Heart right ventricle (tissue), 16 donors: ENCODE data around the gene PFKL. TPM values are rescaled to one million over a fixed set of nuclear protein-coding genes. Genes with fewer than 3 reads are reported as not detected.

Experiments used
- ATAC-seq, 8 donors: fragments of 200-7000 bp; cut with Tn5 transposase; one replicate each; pipeline ENCODE4 v1.9.1; 2020; ENCODE audit warnings: mild to moderate bottlenecking in 8 of 8, moderate library complexity in 8 of 8, moderate number of reproducible peaks in 1 of 8
- DNase-seq, 2 donors: peaks; one replicate each; pipeline ENCODE4 v3.0.0-alpha.2; 2020
- H3K27ac ChIP-seq, 10 donors: fragments of 200-600 bp; sonication (generic) in 2 of 10; one replicate each; pipeline versions ENCODE4 v1.5.0 to v1.8.0; 2020 to 2022; ENCODE audit warnings: mild to moderate bottlenecking in 3 of 10
- H3K27me3 ChIP-seq, 7 donors: fragments of 200-600 bp; one replicate each; pipeline ENCODE4 v1.8.0; 2021 to 2022; ENCODE audit warnings: mild to moderate bottlenecking in 2 of 7
- H3K36me3 ChIP-seq, 9 donors: fragments of 200-600 bp; sonication (generic) in 1 of 9; one replicate each; pipeline versions ENCODE4 v1.5.0 to v1.8.0; 2020 to 2022; ENCODE audit warnings: mild to moderate bottlenecking in 2 of 9
- H3K4me1 ChIP-seq, 9 donors: fragments of 200-600 bp; sonication (generic) in 1 of 9; one replicate each; pipeline versions ENCODE4 v1.5.0 to v1.8.0; 2020 to 2022; ENCODE audit warnings: mild to moderate bottlenecking in 4 of 9
- H3K4me3 ChIP-seq, 10 donors: fragments of 200-600 bp; sonication (generic) in 2 of 10; one replicate each; pipeline versions ENCODE4 v1.5.0 to v1.8.0; 2020 to 2022; ENCODE audit warnings: mild to moderate bottlenecking in 7 of 10, moderate library complexity in 2 of 10
- H3K9me3 ChIP-seq, 11 donors: fragments of 200-600 bp in 10 of 11; sonication (generic) in 2 of 11; one replicate each; pipeline versions ENCODE4 v1.5.0 to v1.8.0; 2013 to 2022; ENCODE audit warnings: mild to moderate bottlenecking in 2 of 11, control low read depth in 1 of 11, moderate library complexity in 1 of 11
- WGBS, 2 donors: extraction: QIAGEN DNeasy Blood & Tissue Kit; methylation state at CpG; one replicate each; pipeline ENCODE4 v1.1.7; 2013; ENCODE audit warnings: inconsistent platforms in 1 of 2; 5-methylcytosine and 5-hydroxymethylcytosine counted together
- intact Hi-C, 10 donors: fragments of 100-400 bp; cut with DNase I; formaldehyde crosslinking; loops; one replicate each; pipeline versions ENCODE4 v1.11.1 to v1.14.2; 2022
- polyA plus RNA-seq, 2 donors: library from polyadenylated mRNA; stranded (reverse); fragments of 200-250 nt; gene quantifications; one replicate each; pipeline ENCODE4 v1.2.3, GENCODE V29; 2013
- total RNA-seq, 10 donors: library from RNA; stranded (reverse); fragmentation: NEBNext Ultra II Directional in 3 of 10; extraction: Animal tissue kit (Norgen Biotek cat#: 25700) in 3 of 10; gene quantifications; one replicate each; pipeline versions ENCODE4 v1.2.1 to v1.2.4, GENCODE V29; 2021 to 2023
- TF ChIP-seq, protein P1 (sequence below), 9 donors: fragments of 200-600 bp; sonication (generic) in 2 of 9; IDR thresholded peaks; one replicate each; pipeline versions ENCODE4 v1.5.0 to v1.8.0; 2021 to 2022; ENCODE audit warnings: antibody characterized with exemption in 9 of 9, mild to moderate bottlenecking in 5 of 9, moderate library complexity in 1 of 9
- donor health status: Arrhythmogenic right ventricular cardiomyopathy.
- donor health status: ischemic (EF 13 %, LVEDD 7.1; RV severe dilation, severe dysfunction).
- donor health status: healthy with polysubstance abuse.
- donor health status: DM: no; HTN: yes; CAD: no.
- donor health status: DM: no; HTN: no; CAD: no.
- donor health status: ischemic (EF 25% LVEDD 6.9; RV normal size, moderate dysfunction).
- donor health status: ischemic (EF 25% LVEDD 5.7; RV mildly dilated, moderate dysfunction).
- donor health status: healthy.
- donor health status: DM: yes; HTN: yes; CAD: no.
- donor health status: Ischemic cardiomyopathy.
- donor health status: ischemic (EF 35%, LVEDD 5.7; RV mildly dilated, moderate dysfunction).
- donor health status: nonischemic (EF 11% LVEDD 7.7; RV severe dilation, severe dysfunction).
- donor health status: DM: yes; HTN: yes; CAD: no.
- donor health status: PGD.
- donor health status: ischemic (EF 29% LVEDD 5.4; RV normal size, mild dysfunction).
- donor health status: nonischemic (EF 23%, LVEDD 6.1; RV moderate dilation, normal function).

PFKL gene
- total and polyA plus RNA-seq, 12 donors, result 34.7 to 84.4 (median 43.8) TPM

DNA sequence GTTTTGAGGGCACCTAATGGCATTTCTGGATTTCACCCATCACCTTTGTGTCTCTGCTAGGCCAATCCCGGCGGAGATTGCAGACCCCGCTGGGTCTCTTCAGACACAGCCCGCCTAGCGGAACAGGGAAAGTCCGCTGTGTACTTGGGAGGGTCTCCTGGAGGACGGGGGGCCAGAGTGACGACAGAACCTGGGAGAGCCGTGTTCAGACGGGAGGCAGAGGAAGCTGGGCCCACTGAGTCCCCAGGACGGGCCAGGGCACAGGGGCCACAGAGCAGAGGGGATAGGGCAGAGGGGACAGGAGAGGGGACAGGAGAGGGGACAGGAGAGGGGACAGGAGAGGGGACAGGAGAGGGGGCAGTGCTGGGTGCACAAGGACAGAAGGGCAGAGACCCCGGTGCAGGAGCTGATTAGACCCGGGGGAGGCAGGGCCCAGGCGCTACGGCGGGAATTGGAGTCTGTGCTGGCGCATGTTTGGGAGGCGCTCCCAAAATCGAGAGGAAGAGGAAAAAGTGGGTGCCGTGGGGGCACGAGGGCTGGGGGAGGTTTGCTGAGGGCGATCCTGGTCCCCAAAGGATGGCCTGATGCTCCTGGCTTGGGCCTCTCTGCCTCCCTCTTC, 66.2 kb downstream of the PFKL start:
- TF ChIP-seq, protein P1, sequence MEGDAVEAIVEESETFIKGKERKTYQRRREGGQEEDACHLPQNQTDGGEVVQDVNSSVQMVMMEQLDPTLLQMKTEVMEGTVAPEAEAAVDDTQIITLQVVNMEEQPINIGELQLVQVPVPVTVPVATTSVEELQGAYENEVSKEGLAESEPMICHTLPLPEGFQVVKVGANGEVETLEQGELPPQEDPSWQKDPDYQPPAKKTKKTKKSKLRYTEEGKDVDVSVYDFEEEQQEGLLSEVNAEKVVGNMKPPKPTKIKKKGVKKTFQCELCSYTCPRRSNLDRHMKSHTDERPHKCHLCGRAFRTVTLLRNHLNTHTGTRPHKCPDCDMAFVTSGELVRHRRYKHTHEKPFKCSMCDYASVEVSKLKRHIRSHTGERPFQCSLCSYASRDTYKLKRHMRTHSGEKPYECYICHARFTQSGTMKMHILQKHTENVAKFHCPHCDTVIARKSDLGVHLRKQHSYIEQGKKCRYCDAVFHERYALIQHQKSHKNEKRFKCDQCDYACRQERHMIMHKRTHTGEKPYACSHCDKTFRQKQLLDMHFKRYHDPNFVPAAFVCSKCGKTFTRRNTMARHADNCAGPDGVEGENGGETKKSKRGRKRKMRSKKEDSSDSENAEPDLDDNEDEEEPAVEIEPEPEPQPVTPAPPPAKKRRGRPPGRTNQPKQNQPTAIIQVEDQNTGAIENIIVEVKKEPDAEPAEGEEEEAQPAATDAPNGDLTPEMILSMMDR (IDR thresholded peaks at IDR 0.05), result no peak

DNA sequence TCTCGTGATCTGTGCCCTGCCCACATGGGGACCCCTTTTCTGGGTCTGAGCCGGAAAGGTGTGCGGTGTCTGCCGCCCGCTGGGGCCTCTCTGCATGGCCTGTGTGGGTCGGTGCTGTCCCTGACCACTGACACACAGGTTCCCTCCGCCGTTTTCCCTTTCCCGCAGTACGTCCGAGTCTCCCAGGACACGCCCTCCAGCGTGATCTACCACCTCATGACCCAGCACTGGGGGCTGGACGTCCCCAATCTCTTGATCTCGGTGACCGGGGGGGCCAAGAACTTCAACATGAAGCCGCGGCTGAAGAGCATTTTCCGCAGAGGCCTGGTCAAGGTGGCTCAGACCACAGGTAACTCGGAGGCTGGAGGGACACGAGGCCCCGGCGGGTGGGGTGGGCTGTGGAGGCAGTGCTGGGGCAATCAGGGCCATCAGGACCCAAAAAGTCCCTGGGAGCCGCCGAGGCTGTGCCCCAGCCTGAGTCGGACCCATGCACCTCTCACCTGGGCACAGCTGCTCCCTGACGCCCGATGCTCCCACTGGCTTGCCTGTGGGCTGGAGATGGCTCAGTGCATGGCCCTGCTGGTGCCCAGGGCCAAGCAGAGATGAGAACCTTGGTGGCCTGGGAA, 66.8 kb downstream of the PFKL start:
- 89 to 91% methylated on average over 27 to 28 of the region's 28 CpGs for WGBS, 2 donors

More for the DNA sequence above, 66.2 kb downstream of the PFKL start:
- Histone ChIP-seq H3K4me1 (peaks cover 0 to 6% (median 0%) of the 10 kb centered on the region in 9 donors), H3K4me3 (no peak overlapping the region), H3K36me3 (peaks cover 0 to 18% (median 0%) of the 10 kb centered on the region in 9 donors), H3K27ac (no peak overlapping the region), H3K27me3 (peaks cover 0 to 43% (median 19%) of the 10 kb centered on the region in 7 donors), H3K9me3 (peaks cover 0 to 23% (median 5%) of the 10 kb centered on the region in 11 donors)
- DNase-seq (no peak), ATAC-seq (no peak)
- intact Hi-C loops, result loop anchor here in 2 of 10 donors (5.0 to 10.0 kb wide), 2 partner anchors 89 to 101 kb away; partner anchors contain the start of gene LRRC3 (in 1 of the 2)
- whole genome bisulfite sequencing, 2 donors, result 85 to 86% methylated on average over 22 of the region's 22 CpGs

DNA sequence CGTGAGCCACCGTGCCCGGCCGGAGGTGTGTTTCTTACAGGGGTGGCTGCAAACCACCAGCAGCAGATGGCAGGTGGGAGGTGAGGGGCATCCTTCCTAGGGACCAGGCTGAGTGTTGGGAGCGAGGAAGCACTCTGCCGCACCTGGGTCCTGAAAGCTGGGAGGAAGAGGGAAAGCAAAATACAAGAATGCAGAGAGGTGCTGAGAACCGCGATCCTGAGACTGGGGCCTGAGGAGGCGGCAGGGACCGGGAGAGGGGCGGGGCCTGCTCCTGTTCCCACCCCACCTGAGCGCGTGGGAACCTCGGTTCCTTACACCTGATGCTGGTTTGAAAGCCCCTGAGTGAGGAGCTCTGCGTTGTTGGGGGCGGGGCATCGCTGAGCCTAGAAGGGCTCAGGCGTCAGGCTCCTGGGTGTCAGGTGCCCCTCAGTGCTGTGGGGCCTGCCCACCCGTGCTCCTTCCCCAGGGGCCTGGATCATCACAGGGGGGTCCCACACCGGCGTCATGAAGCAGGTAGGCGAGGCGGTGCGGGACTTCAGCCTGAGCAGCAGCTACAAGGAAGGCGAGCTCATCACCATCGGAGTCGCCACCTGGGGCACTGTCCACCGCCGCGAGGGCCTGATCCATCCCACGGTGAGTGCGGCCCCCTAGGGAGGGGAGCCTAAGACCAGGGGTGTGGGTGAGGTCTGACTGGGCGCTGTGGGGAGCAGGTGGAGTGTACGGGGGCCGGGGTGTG, 69.0 kb downstream of the PFKL start:
- TF ChIP-seq, protein P1 (IDR thresholded peaks at IDR 0.05), result no peak
- H3K36me3 ChIP-seq, result peaks cover 0 to 22% (median 0%) of the 10 kb centered on the region in 9 donors
- H3K27me3 ChIP-seq, result peaks cover 0 to 58% (median 23%) of the 10 kb centered on the region in 7 donors
- DNase-seq (no peak), ATAC-seq (peak in 2 of 8 donors; percentile 30 to 40)
- H3K4me1 ChIP-seq, result peaks cover 0 to 6% (median 0%) of the 10 kb centered on the region in 9 donors
- intact Hi-C loops, result loop anchor here in 2 of 10 donors (5.0 to 10.0 kb wide), 2 partner anchors 86 to 98 kb away; partner anchors contain the start of gene LRRC3 (in 1 of the 2)
- H3K9me3 ChIP-seq, result peaks cover 0 to 8% (median 0%) of the 10 kb centered on the region in 11 donors
- 29 to 33% methylated on average over 35 of the region's 35 CpGs for WGBS, 2 donors
- no peak overlapping the region for H3K27ac ChIP-seq
- no peak overlapping the region for H3K4me3 ChIP-seq

More for the DNA sequence above, 66.8 kb downstream of the PFKL start:
- Histone ChIP-seq H3K9me3 (peaks cover 0 to 23% (median 5%) of the 10 kb centered on the region in 11 donors), H3K36me3 (peaks cover 0 to 22% (median 0%) of the 10 kb centered on the region in 9 donors), H3K27ac (no peak overlapping the region), H3K4me3 (no peak overlapping the region), H3K4me1 (peaks cover 0 to 6% (median 0%) of the 10 kb centered on the region in 9 donors), H3K27me3 (peaks cover 0 to 47% (median 19%) of the 10 kb centered on the region in 7 donors)
- intact Hi-C loops, result loop anchor here in 2 of 10 donors (5.0 to 10.0 kb wide), 2 partner anchors 88 to 101 kb away; partner anchors contain the start of gene LRRC3 (in 1 of the 2)
- ATAC-seq (peak in 1 of 8 donors; percentile 25), DNase-seq (no peak)
- TF ChIP-seq, protein P1 (IDR thresholded peaks at IDR 0.05), result no peak
